ENCODE data around the gene CAMTA1.

CAMTA1 gene

GRCh38 chr1:7516929-7517328, 731.7 kb downstream of the CAMTA1 start:
- DNase-seq, result no peak

DNA sequence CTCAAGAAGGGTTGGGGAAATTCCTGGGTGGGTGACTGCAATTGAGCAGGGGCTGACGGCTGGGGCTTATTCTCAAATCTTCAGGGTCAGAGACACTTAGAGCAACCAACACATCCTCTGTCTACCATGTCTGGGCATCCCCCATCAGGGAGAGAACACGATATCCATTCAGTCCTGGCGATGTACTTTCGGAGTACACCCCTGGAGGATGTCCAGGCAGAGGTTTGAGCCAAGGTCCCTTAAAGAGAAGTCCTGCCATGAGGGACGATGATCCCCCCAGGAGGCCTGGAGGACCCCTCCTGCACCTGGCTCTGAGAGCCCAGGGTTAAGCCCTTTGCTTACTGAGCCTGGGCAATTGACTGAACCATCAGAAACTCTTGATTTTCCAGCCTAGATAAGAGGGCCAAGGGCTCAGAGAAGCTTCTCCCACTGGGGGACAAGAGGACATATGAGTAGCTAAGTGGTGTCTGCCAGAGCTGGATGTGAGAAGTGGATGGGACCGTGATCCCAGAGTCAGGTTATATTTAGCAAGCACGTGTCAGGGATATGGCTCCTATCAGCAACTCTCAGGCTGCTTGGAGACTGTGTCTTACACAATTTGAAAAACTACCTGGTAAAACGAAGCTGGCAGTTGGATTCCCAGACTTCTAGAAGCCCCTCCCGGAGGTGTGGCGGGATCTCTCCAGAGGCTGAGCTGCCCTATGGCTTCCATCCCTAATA, 732.5 kb downstream of the CAMTA1 start:
- peak; percentile 57 for DNase-seq

GRCh38 chr1:7518411-7518810, 733.2 kb downstream of the CAMTA1 start:
- no peak for DNase-seq

GRCh38 chr1:7519181-7519860, 734.1 kb downstream of the CAMTA1 start:
- no peak for DNase-seq

DNA sequence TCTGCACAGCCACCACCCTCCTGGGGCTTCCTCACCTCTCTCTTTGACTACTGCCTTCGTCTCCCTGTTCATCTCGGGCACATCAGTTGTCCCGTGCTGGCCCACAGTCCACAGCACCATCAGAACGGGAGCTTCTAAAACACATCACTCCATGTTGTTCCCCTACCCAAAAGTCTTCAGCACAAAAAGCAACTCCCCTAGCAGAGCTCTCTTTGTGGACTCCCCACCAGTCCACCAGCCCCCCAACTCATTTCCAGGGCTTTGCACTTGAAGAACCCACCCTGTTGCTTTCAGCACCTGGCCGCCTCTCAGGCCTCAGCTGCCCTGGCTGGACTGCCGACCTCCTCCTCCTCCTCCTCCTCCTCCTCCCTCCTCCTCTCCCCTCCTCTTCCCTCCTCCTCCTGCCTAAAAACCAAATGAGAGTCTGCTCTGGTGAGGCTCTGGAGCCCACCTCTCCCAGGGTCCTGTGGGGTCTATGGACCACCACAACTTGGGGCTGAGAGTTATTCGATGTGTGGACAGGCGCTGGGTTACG, 734.7 kb downstream of the CAMTA1 start:
- no peak for DNase-seq

DNA sequence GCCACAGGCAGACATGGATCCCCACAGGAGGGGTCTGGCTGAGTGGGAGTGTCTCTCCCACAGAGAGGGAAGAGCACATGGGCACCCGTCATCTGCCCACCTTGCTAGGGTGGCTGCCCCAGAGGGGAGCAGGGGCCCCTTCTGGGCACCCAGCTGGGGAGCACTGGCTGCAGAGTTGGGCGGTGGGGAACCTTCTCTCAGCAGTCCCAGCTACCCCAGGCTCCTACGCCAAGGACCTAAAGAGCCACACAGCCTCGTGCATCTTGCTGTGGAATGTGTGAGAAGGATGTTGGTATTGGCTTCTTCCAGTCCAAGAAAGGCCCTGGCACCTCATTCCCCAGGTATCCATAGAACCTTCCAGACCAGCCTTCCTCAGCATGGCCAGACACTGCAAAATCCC, 735.2 kb downstream of the CAMTA1 start:
- DNase-seq, result no peak

DNA sequence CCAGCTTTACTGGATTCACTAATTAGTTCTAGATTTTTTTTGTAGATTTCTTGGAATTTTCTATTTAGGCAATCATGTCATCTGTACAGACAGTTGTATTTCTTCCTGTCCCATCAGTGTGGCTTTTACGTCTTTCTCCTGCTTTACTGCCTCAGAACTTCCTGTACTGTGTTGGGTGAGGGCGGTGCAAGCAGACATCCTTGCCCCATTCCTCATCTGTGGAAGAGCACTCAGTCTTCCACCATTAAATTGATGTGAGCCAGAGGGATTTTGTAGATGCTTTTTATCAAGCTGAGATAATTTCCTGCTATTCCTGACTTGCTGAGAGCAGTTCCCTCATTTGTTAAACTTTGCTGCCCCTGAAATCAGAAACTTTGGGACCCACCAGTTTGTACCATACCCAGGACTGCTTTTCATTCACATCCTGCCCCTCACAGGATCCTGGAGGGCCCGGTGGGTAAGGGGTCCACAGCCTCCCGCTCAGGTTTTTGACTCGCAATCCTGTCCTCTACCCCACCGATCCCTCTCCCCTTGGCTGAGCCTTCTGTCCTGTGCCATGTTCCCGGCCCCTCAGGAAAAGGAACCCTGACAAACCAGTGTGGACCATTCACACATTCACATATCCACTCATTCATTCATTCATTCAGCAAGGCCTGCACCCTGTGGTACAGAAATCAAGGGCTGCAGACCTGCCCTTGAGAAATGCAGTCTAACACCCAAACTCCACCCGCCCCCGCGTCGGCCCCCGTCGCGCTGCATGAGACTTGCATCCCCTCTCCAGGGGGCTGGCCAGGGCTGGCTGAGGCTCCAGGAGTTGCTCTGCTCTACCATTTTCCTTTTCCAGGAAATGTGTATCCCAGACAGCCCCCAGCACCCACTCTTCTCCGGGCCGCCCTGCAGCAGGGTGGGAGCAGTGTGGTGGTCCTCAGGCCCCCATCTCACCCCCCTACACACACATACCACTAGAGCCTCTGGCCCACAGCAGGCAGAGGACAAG, 739.4 kb downstream of the CAMTA1 start:
- DNase-seq, result no peak

- no peak for DNase-seq
Measured at GRCh38 chr1:7525338-7526063, 740.2 kb downstream of the CAMTA1 start.

DNA sequence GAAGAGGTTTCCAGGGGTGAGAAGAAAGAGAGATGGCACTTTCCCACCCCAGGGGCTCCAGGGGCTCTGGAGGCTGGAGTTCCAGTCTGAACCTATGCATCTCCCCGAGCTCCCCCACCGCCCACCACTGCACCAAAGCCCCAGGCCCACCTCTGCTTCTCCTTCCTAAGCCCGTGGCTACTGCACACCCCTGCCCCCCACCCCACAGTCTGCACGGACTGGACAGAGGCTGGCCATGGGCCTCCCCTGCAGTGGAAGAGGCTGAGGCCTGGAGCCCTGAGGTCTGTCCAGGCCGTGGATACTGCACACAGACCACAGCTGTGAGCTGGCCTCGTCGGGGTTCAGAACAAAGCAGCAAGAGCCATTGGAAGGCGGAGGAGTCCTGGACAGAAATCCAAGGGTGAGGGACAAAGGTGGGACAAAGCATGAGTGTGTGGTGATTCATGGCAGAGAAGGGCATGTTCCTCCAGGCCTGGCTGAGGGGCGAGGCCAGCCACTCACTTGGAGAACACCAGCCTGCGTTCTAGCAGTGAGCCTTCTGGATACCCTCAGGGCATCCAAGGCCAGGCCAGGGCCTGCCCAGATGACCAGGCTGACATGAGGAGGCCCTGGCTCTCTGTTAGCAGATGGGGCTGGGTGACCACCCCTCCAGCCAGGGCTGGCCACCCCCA, 741.1 kb downstream of the CAMTA1 start:
- DNase-seq, result no peak

DNA sequence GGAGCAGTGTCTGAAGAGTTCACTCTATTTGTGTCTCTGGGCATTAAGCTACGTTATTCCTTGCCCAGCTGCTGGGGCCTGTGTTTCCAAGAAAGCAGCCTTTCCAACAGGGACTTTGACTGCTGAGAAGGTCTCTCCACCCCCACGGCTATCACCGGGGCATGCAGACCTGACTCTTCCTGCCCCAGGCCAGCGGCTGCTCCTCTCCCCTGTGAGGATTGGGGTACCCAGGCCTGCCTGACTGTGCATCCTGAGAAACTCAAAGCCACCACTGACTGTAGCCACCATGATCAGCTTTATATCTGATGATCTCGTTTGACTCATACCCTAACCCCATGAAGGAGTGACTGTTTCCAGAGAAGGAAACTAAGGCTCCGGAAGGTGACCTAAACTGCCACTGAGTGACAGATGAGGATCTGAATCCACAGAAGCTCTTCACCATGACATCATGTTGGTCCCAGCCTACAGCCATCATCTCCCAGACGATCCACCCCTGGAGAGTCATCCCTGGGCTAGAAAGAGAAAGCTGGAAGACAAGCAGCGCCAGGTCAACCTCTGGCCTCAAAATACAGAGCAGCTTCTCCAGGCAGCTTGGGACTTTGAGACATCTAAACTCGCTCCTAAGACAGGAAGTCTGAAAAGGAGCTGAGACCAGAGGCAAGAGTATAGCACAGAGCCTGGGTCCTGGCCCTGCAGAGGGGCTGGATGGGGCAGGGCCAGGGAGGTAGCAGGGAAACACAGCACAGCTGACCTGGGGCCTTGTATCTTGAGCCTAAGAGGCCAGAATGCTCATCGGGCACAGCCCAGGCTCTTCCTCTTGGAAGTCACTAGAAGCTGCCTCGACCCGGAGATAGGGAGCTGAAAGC, 741.8 kb downstream of the CAMTA1 start:
- no peak for DNase-seq

DNA sequence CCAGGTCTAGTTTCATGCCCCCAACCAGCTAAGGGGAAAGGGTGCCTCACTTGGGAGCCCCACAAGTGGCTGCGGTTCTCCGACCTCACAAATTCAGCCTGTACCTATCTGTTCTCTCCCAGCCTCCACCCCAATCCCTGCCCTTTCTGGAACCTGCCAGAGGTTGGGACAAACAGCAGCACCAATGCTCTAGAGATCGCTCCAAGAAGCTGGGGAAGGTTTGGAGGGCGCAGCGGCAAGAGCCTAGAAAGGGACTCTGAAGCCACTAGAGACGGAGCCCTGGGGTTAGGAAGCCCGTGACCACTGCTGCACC, 742.4 kb downstream of the CAMTA1 start:
- DNase-seq, result no peak

- DNase-seq, result no peak
Measured at GRCh38 chr1:7528386-7529198, 743.3 kb downstream of the CAMTA1 start.

DNA sequence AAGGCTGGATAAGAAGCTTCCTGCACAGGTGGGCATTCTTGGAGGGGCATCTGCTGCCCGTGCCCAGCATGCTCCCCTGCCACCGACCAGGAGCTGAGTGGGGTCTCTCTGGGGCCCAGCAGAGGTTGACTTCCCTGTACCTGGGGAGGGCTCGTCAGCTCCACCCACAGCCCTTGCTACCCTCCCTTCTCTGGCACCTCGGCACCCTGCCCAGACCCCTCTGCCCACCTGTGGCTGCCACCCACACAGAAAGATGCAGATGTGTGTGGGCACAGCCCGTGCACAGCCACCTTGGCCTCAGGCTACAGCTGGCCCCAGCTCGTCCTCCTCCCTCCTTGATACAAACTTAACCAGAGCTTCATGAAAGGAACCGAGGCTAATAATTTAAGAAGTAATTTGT, 744.7 kb downstream of the CAMTA1 start:
- DNase-seq, result no peak

GRCh38 chr1:7531562-7532340, 746.5 kb downstream of the CAMTA1 start:
- no peak for DNase-seq

DNA sequence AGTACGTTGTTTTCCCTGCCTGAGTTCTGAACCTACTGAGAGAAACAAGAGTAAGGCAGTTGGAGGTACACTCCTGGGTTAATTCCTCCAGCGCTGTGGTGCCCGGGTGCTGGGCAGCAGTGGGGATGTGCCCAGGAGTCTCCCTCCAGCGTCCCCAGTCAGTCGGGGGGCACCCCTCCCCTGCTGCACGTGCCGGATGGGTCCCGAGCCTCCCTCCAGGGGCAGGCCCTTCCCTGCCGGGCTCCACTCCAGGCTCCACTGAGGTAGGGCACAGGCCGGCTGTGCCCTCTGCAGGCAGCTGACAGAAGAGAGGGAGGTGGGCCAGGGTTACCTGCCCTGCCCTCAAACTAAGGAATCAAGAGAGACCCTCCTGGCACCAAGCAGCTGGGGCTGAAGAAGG, 747.8 kb downstream of the CAMTA1 start:
- DNase-seq, result no peak

DNA sequence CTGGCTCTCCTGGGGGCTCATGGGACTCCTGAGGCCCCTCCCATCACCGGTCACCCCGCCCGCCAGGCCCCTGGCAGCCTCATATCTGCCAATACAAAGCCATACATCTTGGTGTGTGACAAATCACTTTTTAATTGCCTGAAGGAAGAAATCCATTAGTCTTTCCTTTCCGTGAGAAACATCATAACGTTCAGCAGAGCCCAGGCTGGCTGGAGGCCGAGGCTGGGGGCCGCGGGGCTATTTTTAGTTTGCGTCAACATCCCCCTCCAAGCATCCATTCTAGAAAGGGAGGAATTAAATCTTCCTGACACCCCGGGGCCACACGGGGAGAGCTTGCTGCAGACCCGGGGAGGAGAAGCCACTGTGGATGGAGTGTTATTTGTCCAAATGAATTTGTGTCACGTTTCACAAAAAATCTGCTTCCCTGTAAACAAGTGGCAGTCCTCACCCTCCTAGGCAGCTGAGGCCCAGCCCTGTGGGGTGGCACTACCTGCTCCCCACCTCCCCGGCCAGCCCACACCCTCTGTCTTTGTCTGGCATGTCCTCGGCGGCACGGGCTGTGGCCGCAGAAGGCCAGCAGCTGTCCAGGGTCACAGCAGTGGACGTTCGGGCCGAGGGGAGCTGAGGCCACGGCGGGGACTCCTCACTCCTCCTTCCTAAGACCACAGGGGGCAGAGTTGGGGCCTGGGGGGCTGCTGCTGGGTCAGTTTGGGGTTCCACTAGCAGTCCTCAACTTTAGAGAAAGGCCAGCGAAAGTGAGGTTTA, 749.0 kb downstream of the CAMTA1 start:
- no peak for DNase-seq

- no peak for DNase-seq
Measured at GRCh38 chr1:7535016-7535415, 749.8 kb downstream of the CAMTA1 start.

Data from NCI-H187 treated with DMSO at 0.1 percent for 48 hours (cell line).